CD14-positive monocyte (primary cell): ENCODE measurements around the gene ZNF488. TPM values are rescaled to one million over a fixed set of nuclear protein-coding genes. Genes with fewer than 3 reads are reported as not detected.

Experiments used
- DNase-seq, 3 donors: peaks; one replicate each; pipeline ENCODE4 v3.0.0-alpha.2; 2011 to 2022
- H2AFZ ChIP-seq: 2 replicates; pipeline ENCODE4 v1.6.0; 2012; ENCODE audit warnings: mild to moderate bottlenecking, low read depth, low read length, inconsistent platforms; ENCODE audit not compliant: insufficient read depth, poor library complexity, severe bottlenecking
- H3K27ac ChIP-seq, 2 donors: 1 replicate in 1 of 2; 2 replicates in 1 of 2; pipeline ENCODE4 v1.5.1; 2012 to 2013; ENCODE audit warnings: low read length in 2 of 2, control low read depth in 1 of 2, inconsistent platforms in 1 of 2, low read depth in 1 of 2, mild to moderate bottlenecking in 1 of 2
- H3K27me3 ChIP-seq, 2 donors: one replicate each; pipeline versions ENCODE4 v1.6.0 to v1.6.1; 2011 to 2013; ENCODE audit warnings: low read length in 2 of 2; ENCODE audit not compliant: control insufficient read depth in 2 of 2, insufficient read depth in 2 of 2
- H3K36me3 ChIP-seq, 2 donors: replicated peaks in 1 of 2; 1 replicate in 1 of 2; 2 replicates in 1 of 2; pipeline versions ENCODE4 v1.5.1 to v1.6.1; 2012 to 2013; ENCODE audit warnings: low read length in 2 of 2, control low read depth in 1 of 2, inconsistent platforms in 1 of 2, mild to moderate bottlenecking in 1 of 2; ENCODE audit not compliant: insufficient read depth in 2 of 2, control insufficient read depth in 1 of 2
- H3K4me1 ChIP-seq, 2 donors: 1 replicate in 1 of 2; 2 replicates in 1 of 2; pipeline versions ENCODE4 v1.5.1 to v1.6.1; 2012 to 2013; ENCODE audit warnings: low read length in 2 of 2, control low read depth in 1 of 2, inconsistent platforms in 1 of 2, mild to moderate bottlenecking in 1 of 2, moderate library complexity in 1 of 2; ENCODE audit not compliant: insufficient read depth in 2 of 2, control insufficient read depth in 1 of 2
- H3K4me2 ChIP-seq: replicated peaks from 2 replicates; pipeline ENCODE3; 2012; ENCODE audit warnings: low read length, moderate library complexity, mild to moderate bottlenecking; ENCODE audit not compliant: poor library complexity, severe bottlenecking; ENCODE audit errors: extremely low read depth
- H3K4me3 ChIP-seq, 3 experiments: fragments of 200-600 bp in 1 of 3; sonication (generic) in 1 of 3; replicated peaks in 1 of 3; 1 replicate in 2 of 3; 2 replicates in 1 of 3; pipeline ENCODE4 v1.5.1; 2011 to 2013; ENCODE audit warnings: low read length in 3 of 3, mild to moderate bottlenecking in 3 of 3, control low read depth in 2 of 3, low read depth in 2 of 3, inconsistent platforms in 1 of 3, moderate library complexity in 1 of 3
- H3K79me2 ChIP-seq: 2 replicates; pipeline ENCODE4 v1.6.0; 2012; ENCODE audit warnings: mild to moderate bottlenecking, control low read depth, inconsistent platforms, low read length, moderate library complexity; ENCODE audit not compliant: insufficient read depth
- H3K9ac ChIP-seq: 2 replicates; pipeline ENCODE4 v1.6.0; 2017; ENCODE audit warnings: low read length, mild to moderate bottlenecking; ENCODE audit not compliant: insufficient read depth, poor library complexity, severe bottlenecking
- H3K9me3 ChIP-seq, 2 donors: replicated peaks in 1 of 2; 1 replicate in 1 of 2; 2 replicates in 1 of 2; pipeline versions ENCODE4 v1.5.1 to v1.6.1; 2012 to 2013; ENCODE audit warnings: low read length in 2 of 2, control low read depth in 1 of 2; ENCODE audit not compliant: control insufficient read depth in 1 of 2, insufficient read depth in 1 of 2
- H4K20me1 ChIP-seq: 2 replicates; pipeline ENCODE4 v1.6.0; 2012; ENCODE audit warnings: mild to moderate bottlenecking, low read length, control low read depth, moderate library complexity; ENCODE audit not compliant: insufficient read depth
- H3K27ac Mint-ChIP-seq, 7 donors: one replicate each; pipeline ENCODE4 v1.8.0; 2020; ENCODE audit warnings: mild to moderate bottlenecking in 7 of 7, mixed read lengths in 7 of 7, moderate library complexity in 6 of 7, inconsistent platforms in 2 of 7
- H3K27me3 Mint-ChIP-seq, 3 donors: one replicate each; pipeline ENCODE4 v1.8.0; 2021 to 2022; ENCODE audit warnings: low read depth in 3 of 3, mild to moderate bottlenecking in 3 of 3, mixed read lengths in 3 of 3, moderate library complexity in 3 of 3, inconsistent platforms in 1 of 3
- H3K36me3 Mint-ChIP-seq, 2 donors: one replicate each; pipeline ENCODE4 v1.8.0; 2020; ENCODE audit warnings: mixed read lengths in 2 of 2, inconsistent platforms in 1 of 2, mild to moderate bottlenecking in 1 of 2
- H3K4me1 Mint-ChIP-seq: one replicate; pipeline ENCODE4 v1.8.0; 2020; ENCODE audit warnings: mild to moderate bottlenecking, mixed read lengths
- H3K4me3 Mint-ChIP-seq, 2 donors: one replicate each; pipeline ENCODE4 v1.8.0; 2020; ENCODE audit warnings: mild to moderate bottlenecking in 2 of 2, mixed read lengths in 2 of 2, moderate library complexity in 1 of 2
- H3K9me3 Mint-ChIP-seq, 7 donors: one replicate each; pipeline ENCODE4 v1.8.0; 2020 to 2022; ENCODE audit warnings: mixed read lengths in 7 of 7, mild to moderate bottlenecking in 6 of 7, moderate library complexity in 6 of 7, inconsistent platforms in 2 of 7
- CTCF ChIP-seq: fragments of 200-600 bp; IDR thresholded peaks from one replicate; pipeline ENCODE4 v1.8.0; 2022; ENCODE audit warnings: antibody characterized with exemption, mild to moderate bottlenecking
- WGBS: methylation state at CpG from one replicate; pipeline ENCODE4 v1.1.5; 2013; ENCODE audit warnings: missing lambda C conversion rate; ENCODE audit not compliant: insufficient coverage; 5-methylcytosine and 5-hydroxymethylcytosine counted together
- intact Hi-C, 2 donors: fragments of 100-400 bp; cut with micrococcal nuclease; formaldehyde crosslinking; loops; one replicate each; pipeline versions ENCODE4 v1.15.0 to v1.15.1; 2023
- polyA plus RNA-seq, 3 donors: library from polyadenylated mRNA; depleted of rRNA in 1 of 3; unstranded in 2 of 3; stranded (reverse) in 1 of 3; fragments of 300-500 nt in 2 of 3; fragments of >200 nt in 1 of 3; fragmentation: Illumina TruSeq in 2 of 3; gene quantifications; 1 replicate in 2 of 3; 2 replicates in 1 of 3; pipeline ENCODE4 v1.2.3, GENCODE V29; 2012 to 2021

ZNF488 gene
- polyA plus RNA-seq, 3 donors: not detected

GRCh38 chr10:47410862-47411261 lies 26.8 kb upstream of the ZNF488 start:
- Histone ChIP-seq H4K20me1 (no peaks in the 10 kb centered on the region), H3K9ac (no peak overlapping the region), H3K9me3 (no peaks in the 10 kb centered on the region), H3K79me2 (no peaks in the 10 kb centered on the region), H2AFZ (no peak overlapping the region), H3K27ac (no peak overlapping the region), H3K4me1 (peaks cover 14 to 21% of the 10 kb centered on the region in 2 donors), H3K27me3 (no peaks in the 10 kb centered on the region), H3K4me2 (no peak overlapping the region), H3K4me3 (no peak overlapping the region), H3K36me3 (no peaks in the 10 kb centered on the region)
- DNase-seq: no peak
- no peak overlapping the region for H3K4me3 Mint-ChIP-seq
- no peaks in the 10 kb centered on the region for H3K9me3 Mint-ChIP-seq
- peaks cover 7% of the 10 kb centered on the region for H3K4me1 Mint-ChIP-seq
- intact Hi-C loops: no loop called here
- 81% methylated on average over 2 of the region's 4 CpGs for WGBS
- H3K27ac Mint-ChIP-seq: no peak overlapping the region
- TF ChIP-seq CTCF: no peak
- H3K27me3 Mint-ChIP-seq: peaks cover 0 to 3% (median 2%) of the 10 kb centered on the region in 3 donors
- H3K36me3 Mint-ChIP-seq: no peaks in the 10 kb centered on the region

- no peaks in the 10 kb centered on the region for H3K9me3 ChIP-seq
- whole genome bisulfite sequencing: no CpG with 5 or more reads among the region's 4 CpGs
- Mint-ChIP-seq H3K9me3 (no peaks in the 10 kb centered on the region), H3K27ac (no peak overlapping the region), H3K4me1 (peaks cover 7% of the 10 kb centered on the region), H3K36me3 (no peaks in the 10 kb centered on the region), H3K27me3 (peaks cover 0 to 3% (median 2%) of the 10 kb centered on the region in 3 donors), H3K4me3 (peak overlapping the region in 1 of 2 donors; percentile 7)
- intact Hi-C loops: no loop called here
- DNase-seq: no peak
- no peak overlapping the region for H3K9ac ChIP-seq
- H3K4me1 ChIP-seq: peaks cover 14 to 21% of the 10 kb centered on the region in 2 donors
- no peak overlapping the region for H2AFZ ChIP-seq
- H4K20me1 ChIP-seq: no peaks in the 10 kb centered on the region
- TF ChIP-seq CTCF: no peak
- no peaks in the 10 kb centered on the region for H3K27me3 ChIP-seq
- H3K79me2 ChIP-seq: no peaks in the 10 kb centered on the region
- H3K4me3 ChIP-seq: no peak overlapping the region
- H3K36me3 ChIP-seq: no peaks in the 10 kb centered on the region
- H3K27ac ChIP-seq: no peak overlapping the region
- H3K4me2 ChIP-seq: no peak overlapping the region
Measured at GRCh38 chr10:47410271-47410670, 26.2 kb upstream of the ZNF488 start.
